ENCODE data around the gene ALDH1L1.
"Not testable (repeated sequence)": the region's sequence is repeated elsewhere in the genome, so short reads cannot be mapped to it uniquely, and the experiment has no call there.

The ALDH1L1 gene

GRCh38 chr3:126098391-126098858 is 82.0 kb downstream of the ALDH1L1 start:
- DNase-seq (ENCODE audit: extremely low spot score), result peak; percentile 19
- TF ChIP-seq PKNOX1 (IDR thresholded peaks at IDR 0.05) (peak; percentile 83), HDGF (IDR thresholded peaks at IDR 0.05; ENCODE audit: borderline replicate concordance) (no peak), L3MBTL2 (conservative IDR thresholded peaks at IDR 0.05) (no peak)
- ChIA-PET POLR2A (no interaction called here), CTCF (no interaction called here)

- TF ChIP-seq TARDBP (IDR thresholded peaks at IDR 0.05), result no peak
- TF ChIP-seq FOXK2 (IDR thresholded peaks at IDR 0.05), result no peak
- no peak for TF ChIP-seq FOXM1 (IDR thresholded peaks at IDR 0.05; ENCODE audit: borderline replicate concordance)
- no peak for TF ChIP-seq CTBP1 (IDR thresholded peaks at IDR 0.05; ENCODE audit: borderline replicate concordance)
- no peak for TF ChIP-seq ZNF384 (IDR thresholded peaks at IDR 0.05)
- no peak for TF ChIP-seq BHLHE40 (IDR thresholded peaks at IDR 0.05; ENCODE audit: borderline replicate concordance)
- TF ChIP-seq L3MBTL2 (conservative IDR thresholded peaks at IDR 0.05), result no peak
- no peak for TF ChIP-seq SP1 (IDR thresholded peaks at IDR 0.05)
- TF ChIP-seq NFRKB (IDR thresholded peaks at IDR 0.05), result no peak
- TF ChIP-seq SUZ12 (IDR thresholded peaks at IDR 0.05), result no peak
- no peak for TF ChIP-seq PKNOX1 (IDR thresholded peaks at IDR 0.05)
- no peak for TF ChIP-seq ARNT (IDR thresholded peaks at IDR 0.05)
- TF ChIP-seq LEF1 (IDR thresholded peaks at IDR 0.05; ENCODE audit: borderline replicate concordance), result no peak
- no peak for TF ChIP-seq HDGF (IDR thresholded peaks at IDR 0.05; ENCODE audit: borderline replicate concordance)
- TF ChIP-seq FOXA1 (IDR thresholded peaks at IDR 0.05), result no peak
- no peak for TF ChIP-seq ELF4 (IDR thresholded peaks at IDR 0.05)
- POLR2A ChIA-PET, result no interaction called here
- CTCF ChIA-PET, result no interaction called here
- no peak for DNase-seq (ENCODE audit: extremely low spot score)
Observed at GRCh38 chr3:126097801-126098200, 82.6 kb downstream of the ALDH1L1 start.

GRCh38 chr3:126096274-126096673 is 84.1 kb downstream of the ALDH1L1 start:
- POLR2A ChIA-PET; CTCF ChIA-PET; DNase-seq (ENCODE audit: extremely low spot score): not testable (repeated sequence)

GRCh38 chr3:126092128-126092527 is 88.3 kb downstream of the ALDH1L1 start:
- CTCF ChIA-PET; DNase-seq (ENCODE audit: extremely low spot score); POLR2A ChIA-PET: not testable (repeated sequence)

GRCh38 chr3:126087552-126088175 is 92.7 kb downstream of the ALDH1L1 start:
- ChIA-PET CTCF (no interaction called here), POLR2A (no interaction called here)
- TF ChIP-seq FOXK2 (IDR thresholded peaks at IDR 0.05) (no peak), PKNOX1 (IDR thresholded peaks at IDR 0.05) (no peak), SUZ12 (IDR thresholded peaks at IDR 0.05) (no peak), CTBP1 (IDR thresholded peaks at IDR 0.05; ENCODE audit: borderline replicate concordance) (no peak), TARDBP (IDR thresholded peaks at IDR 0.05) (no peak), FOXM1 (IDR thresholded peaks at IDR 0.05; ENCODE audit: borderline replicate concordance) (no peak), FOXA1 (IDR thresholded peaks at IDR 0.05) (no peak), ZNF384 (IDR thresholded peaks at IDR 0.05) (no peak), L3MBTL2 (conservative IDR thresholded peaks at IDR 0.05) (no peak)
- no peak for DNase-seq (ENCODE audit: extremely low spot score)

GRCh38 chr3:126085841-126086240 is 94.5 kb downstream of the ALDH1L1 start:
- POLR2A ChIA-PET, result no interaction called here
- TF ChIP-seq FOXK2 (IDR thresholded peaks at IDR 0.05) (no peak), TARDBP (IDR thresholded peaks at IDR 0.05) (no peak), L3MBTL2 (conservative IDR thresholded peaks at IDR 0.05) (no peak), BHLHE40 (IDR thresholded peaks at IDR 0.05; ENCODE audit: borderline replicate concordance) (no peak), ZNF384 (IDR thresholded peaks at IDR 0.05) (no peak), FOXA1 (IDR thresholded peaks at IDR 0.05) (no peak), LEF1 (IDR thresholded peaks at IDR 0.05; ENCODE audit: borderline replicate concordance) (no peak), SP1 (IDR thresholded peaks at IDR 0.05) (no peak), ARNT (IDR thresholded peaks at IDR 0.05) (no peak), SUZ12 (IDR thresholded peaks at IDR 0.05) (no peak), FOXM1 (IDR thresholded peaks at IDR 0.05; ENCODE audit: borderline replicate concordance) (no peak), CTBP1 (IDR thresholded peaks at IDR 0.05; ENCODE audit: borderline replicate concordance) (no peak), HDGF (IDR thresholded peaks at IDR 0.05; ENCODE audit: borderline replicate concordance) (no peak), NFRKB (IDR thresholded peaks at IDR 0.05) (no peak), ELF4 (IDR thresholded peaks at IDR 0.05) (no peak), PKNOX1 (IDR thresholded peaks at IDR 0.05) (no peak)
- no peak for DNase-seq (ENCODE audit: extremely low spot score)
- CTCF ChIA-PET, result interaction anchor here (0.7 kb wide), 1 partner anchor 156 kb away, joined by 3 read pairs; no protein-coding TSS in a partner anchor

All from HEK293T (cell line).